ENCODE data around the gene ANO6. TPM values are rescaled to one million over a fixed set of nuclear protein-coding genes. Genes with fewer than 3 reads are reported as not detected.

ANO6 gene
- total and polyA plus RNA-seq, 2 of the 4 experiments (the other 2 are of a cell fraction) = 21.6 to 41.0 TPM

- no TSS peak for BruUV-seq (replicated peaks)
- no peak overlapping the region for H2AK9ac ChIP-seq (replicated peaks; ENCODE audit: low read depth, low read length, poor library complexity)
- H4K91ac ChIP-seq (ENCODE audit: insufficient read depth, low read depth, low read length) = no peak overlapping the region
- H3K4me2 ChIP-seq (ENCODE audit: low read depth, low read length) = no peak overlapping the region
- H2AK5ac ChIP-seq (ENCODE audit: low read depth, low read length) = no peak overlapping the region
- no peak overlapping the region for H3K9ac ChIP-seq (ENCODE audit: low read depth, low read length)
- H4K8ac ChIP-seq (ENCODE audit: low read depth in 2 of 2, low read length in 2 of 2) = no peak overlapping the region
- peaks cover 7% of the 10 kb centered on the region; the same call in 1 of the 2 replicates for H3K9me1 ChIP-seq (ENCODE audit: insufficient read depth, low read length)
- peak overlapping the region; percentile 2; the same call in 1 of the 2 replicates for H4K5ac ChIP-seq (ENCODE audit: low read depth, low read length)
- peaks cover 0 to 22% of the 10 kb centered on the region in 2 experiments; a peak in 2 of 4 replicates for H3K79me1 ChIP-seq (ENCODE audit: low read depth in 1 of 2, low read length in 2 of 2)
- H3K27me3 ChIP-seq (ENCODE audit: control insufficient read depth, insufficient read depth, low read length) = no peaks in the 10 kb centered on the region
- dilution Hi-C loops (cut with HindIII; ENCODE audit: low sequenced_read_pairs, unreplicated experiment) (no loop called here), intact Hi-C loops (cut with micrococcal nuclease) (no loop called here), in situ Hi-C loops (cut with MboI; ENCODE audit: low sequenced_read_pairs) (no loop called here)
- no peaks in the 10 kb centered on the region for H4K20me1 ChIP-seq (ENCODE audit: insufficient read depth, low read length)
- POLR2A ChIA-PET (ENCODE audit: unreplicated experiment) = no interaction called here
- no peak overlapping the region; the same call in 1 of the 2 replicates for H3K18ac ChIP-seq (ENCODE audit: low read depth, low read length)
- no peak for TF ChIP-seq MAFK (IDR thresholded peaks at IDR 0.05; ENCODE audit: low read depth, low read length)
- no peak for TF ChIP-seq NFE2L2 (IDR thresholded peaks at IDR 0.05; ENCODE audit: low read depth, low read length)
- TF ChIP-seq MAZ (IDR thresholded peaks at IDR 0.05; ENCODE audit: borderline replicate concordance, low read depth, low read length) = no peak
- no peak for TF ChIP-seq POLR2A (IDR thresholded peaks at IDR 0.05; ENCODE audit: low read depth, low read length)
- TF ChIP-seq CHD1 (IDR thresholded peaks at IDR 0.05; ENCODE audit: low read depth, low read length) = no peak
- no peak for TF ChIP-seq RCOR1 (IDR thresholded peaks at IDR 0.05; ENCODE audit: insufficient replicate concordance, low read length)
- TF ChIP-seq, protein P1, sequence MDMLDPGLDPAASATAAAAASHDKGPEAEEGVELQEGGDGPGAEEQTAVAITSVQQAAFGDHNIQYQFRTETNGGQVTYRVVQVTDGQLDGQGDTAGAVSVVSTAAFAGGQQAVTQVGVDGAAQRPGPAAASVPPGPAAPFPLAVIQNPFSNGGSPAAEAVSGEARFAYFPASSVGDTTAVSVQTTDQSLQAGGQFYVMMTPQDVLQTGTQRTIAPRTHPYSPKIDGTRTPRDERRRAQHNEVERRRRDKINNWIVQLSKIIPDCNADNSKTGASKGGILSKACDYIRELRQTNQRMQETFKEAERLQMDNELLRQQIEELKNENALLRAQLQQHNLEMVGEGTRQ (IDR thresholded peaks at IDR 0.05; ENCODE audit: low read depth, low read length) = no peak
- TF ChIP-seq FOS (IDR thresholded peaks at IDR 0.05; ENCODE audit: low read depth, low read length) = no peak
- TF ChIP-seq RFX5 (IDR thresholded peaks at IDR 0.05; ENCODE audit: low read depth, low read length) = no peak
- no peak for TF ChIP-seq CTCF (conservative IDR thresholded peaks at IDR 0.05; ENCODE audit: low read depth, low read length)
- no peak for TF ChIP-seq MXI1 (IDR thresholded peaks at IDR 0.05; ENCODE audit: borderline replicate concordance, low read depth, low read length)
- no peak for TF ChIP-seq BHLHE40 (IDR thresholded peaks at IDR 0.05; ENCODE audit: low read depth, low read length)
- no peak for TF ChIP-seq CEBPB (IDR thresholded peaks at IDR 0.05; ENCODE audit: low read depth, low read length)
- no peak overlapping the region for H3K4ac ChIP-seq (ENCODE audit: low read depth, low read length)
- no peak overlapping the region for H3K23ac ChIP-seq (ENCODE audit: low read depth, low read length)
- CTCF ChIA-PET = interaction anchor here (0.6 kb wide), 1 partner anchor 276 kb away, joined by 3 read pairs; no protein-coding TSS in a partner anchor
- H2BK20ac ChIP-seq (ENCODE audit: low read depth, low read length) = no peak overlapping the region
- ATAC-seq (ENCODE audit: low read depth) = no peak
- H2BK5ac ChIP-seq (ENCODE audit: low read depth, low read length, poor library complexity, severe bottlenecking) = no peak overlapping the region
- no peak overlapping the region for H2BK15ac ChIP-seq (ENCODE audit: low read depth, low read length)
- peaks cover 17% of the 10 kb centered on the region for H3K36me3 ChIP-seq (ENCODE audit: control insufficient read depth, insufficient read depth, low read length)
- no peaks in the 10 kb centered on the region for H3K9me3 ChIP-seq (ENCODE audit: control insufficient read depth, insufficient read depth, low read length)
- no peak overlapping the region for H3K27ac ChIP-seq (ENCODE audit: insufficient read depth, low read length)
- no peak overlapping the region; the same call in 1 of the 2 replicates for H3K14ac ChIP-seq (replicated peaks; ENCODE audit: low read depth, low read length)
- no peak for DNase-seq
- WGBS, 2 experiments (ENCODE audit: extremely low coverage in 2 of 2, insufficient read length in 1 of 2) = 80% methylated on average over 2 of the region's 10 CpGs; no CpG with 5 or more reads in 1 of the 2 experiments
- H2BK120ac ChIP-seq (ENCODE audit: low read depth, low read length) = no peak overlapping the region; the same call in 1 of the 2 replicates
- no peak overlapping the region for H2AFZ ChIP-seq (replicated peaks; ENCODE audit: low read length, poor library complexity)
- H3K4me1 ChIP-seq (ENCODE audit: control insufficient read depth, insufficient read depth, low read length) = 0 out of 2 replicates have a peak, but pooled peaks cover 7% of the 10 kb centered on the region
- no peak overlapping the region for H3K4me3 ChIP-seq (ENCODE audit: insufficient read depth, low read depth, low read length)
- no peak overlapping the region for H3K56ac ChIP-seq (ENCODE audit: extremely low read depth, insufficient read depth, low read length)
Measured at GRCh38 chr12:45407981-45408728, 192.3 kb downstream of the ANO6 start.

Measured in IMR-90 (cell line).